HG02798 (cell line): Measurements from ENCODE around the gene CFL1.
"Not testable (repeated sequence)": the region's sequence is repeated elsewhere in the genome, so short reads cannot be mapped to it uniquely, and the experiment has no call there.

Experiments
- ATAC-seq: cut with Tn5 transposase; IDR thresholded peaks from one replicate; pipeline ENCODE4 v1.9.1; 2021; ENCODE audit warnings: mild to moderate bottlenecking; ENCODE audit not compliant: unreplicated experiment, poor library complexity

CFL1 gene

GRCh38 chr11:65857853-65858680 lies at the start of gene CFL1:
Gene CFL1, minus strand, starts transcription at chr11:65858180. Its CDS starts 81 bp downstream, at chr11:65858099.
- peak; percentile 57 for ATAC-seq

- no peak for ATAC-seq
Observed at GRCh38 chr11:65906602-65907001, 48.6 kb upstream of the CFL1 start.

DNA sequence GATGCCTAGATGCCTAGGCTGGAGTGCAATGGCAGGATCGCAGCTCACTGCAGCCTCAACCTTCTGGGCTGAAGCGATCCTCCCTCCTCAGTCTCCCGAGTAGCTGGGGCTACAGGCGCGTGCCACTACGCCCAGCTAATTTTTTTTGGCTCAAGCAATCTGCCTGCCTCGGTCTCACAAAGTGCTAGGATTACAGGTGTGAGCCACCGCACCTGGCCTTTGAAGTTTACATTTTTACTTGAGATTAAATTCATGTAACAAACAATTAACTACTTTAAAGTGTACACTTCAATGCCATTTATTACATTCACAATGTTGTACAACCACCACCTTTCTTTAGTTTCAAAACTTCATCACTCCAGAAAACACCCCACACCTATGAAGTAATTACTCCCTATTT lies 45.7 kb upstream of the CFL1 start:
- no peak for ATAC-seq

DNA sequence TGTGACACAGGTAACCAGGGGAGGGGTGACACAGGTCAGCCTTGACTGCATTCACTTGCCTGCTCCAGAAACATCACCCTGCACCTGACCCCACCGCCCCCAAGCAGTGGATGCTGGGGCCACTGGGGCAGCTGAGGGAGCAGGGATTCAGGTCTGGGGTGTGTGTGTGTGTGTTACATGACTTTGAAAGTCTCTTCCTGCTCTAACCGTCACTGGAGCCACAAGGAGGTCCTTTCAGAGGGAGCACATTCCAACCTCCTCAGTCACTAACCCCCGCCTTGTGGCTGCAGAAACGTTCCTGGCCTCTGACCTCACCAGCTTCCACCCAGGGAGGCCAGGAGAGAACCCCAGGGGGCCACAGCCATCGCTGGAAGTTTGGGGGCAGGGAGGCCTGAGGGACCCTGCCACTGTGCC lies 45.1 kb upstream of the CFL1 start:
- no peak for ATAC-seq

DNA sequence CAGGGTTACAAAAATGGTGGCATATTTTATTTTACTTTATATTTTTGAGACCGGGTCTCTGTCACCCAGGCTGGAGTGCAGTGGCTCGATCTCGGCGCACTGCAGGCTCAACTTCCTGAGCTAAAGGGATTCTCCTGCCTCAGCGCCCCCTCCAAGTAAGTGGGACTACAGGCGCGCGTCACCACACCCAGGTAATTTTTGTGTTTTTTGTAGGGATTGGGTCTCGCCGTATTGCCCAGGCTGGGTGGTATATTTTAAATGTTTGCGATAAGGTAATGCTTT lies 42.9 kb upstream of the CFL1 start:
- no peak for ATAC-seq

GRCh38 chr11:65900125-65900898 lies 42.3 kb upstream of the CFL1 start, which contains the start of gene FOSL1:
Gene FOSL1, minus strand, starts transcription at chr11:65900388. Its CDS starts 49 bp downstream, at chr11:65900339.
- ATAC-seq, result peak; percentile 86

GRCh38 chr11:65899356-65900124 lies 41.6 kb upstream of the CFL1 start:
- ATAC-seq, result peak; percentile 20

DNA sequence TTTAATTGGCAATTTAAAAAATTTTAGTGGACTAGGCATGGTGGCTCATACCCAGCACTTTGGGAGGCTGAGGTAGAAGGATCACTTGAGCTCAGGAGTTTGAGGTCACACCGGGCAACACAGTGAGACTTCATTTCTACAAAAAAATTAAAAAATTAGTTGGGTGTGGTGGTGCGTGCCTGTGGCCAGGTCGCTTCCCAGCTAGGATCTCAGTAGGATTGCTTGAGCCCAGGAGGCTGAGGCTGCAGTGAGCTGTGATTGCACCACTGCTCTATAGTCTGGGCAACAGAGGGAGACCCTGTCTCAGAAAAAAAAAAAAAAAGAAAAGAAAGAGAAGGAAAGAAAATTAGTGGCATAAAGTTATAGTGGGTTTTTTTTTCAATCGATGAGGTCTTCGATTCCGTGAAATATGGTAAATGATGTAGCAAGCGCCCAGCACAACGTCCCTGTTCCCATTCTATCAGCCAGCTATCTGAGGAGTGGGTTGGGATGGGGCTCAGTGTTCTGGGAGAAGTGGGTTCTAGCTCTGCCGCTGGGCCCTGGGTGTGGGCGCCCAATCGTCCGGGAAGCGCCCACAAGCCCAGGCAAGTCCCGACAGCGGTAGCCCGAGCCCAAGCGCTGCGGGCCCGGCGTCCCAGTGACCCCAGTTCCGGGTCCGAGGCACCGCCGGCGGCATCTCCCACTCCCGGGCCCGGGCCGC lies 40.8 kb upstream of the CFL1 start:
- no peak for ATAC-seq

- ATAC-seq, result no peak
Observed at GRCh38 chr11:65897020-65897471, 39.1 kb upstream of the CFL1 start.

- ATAC-seq, result no peak
Observed at GRCh38 chr11:65896034-65896999, 38.3 kb upstream of the CFL1 start.

GRCh38 chr11:65895482-65895981 lies 37.6 kb upstream of the CFL1 start:
- no peak for ATAC-seq

- no peak for ATAC-seq
Observed at GRCh38 chr11:65894034-65894591, 36.1 kb upstream of the CFL1 start.

DNA sequence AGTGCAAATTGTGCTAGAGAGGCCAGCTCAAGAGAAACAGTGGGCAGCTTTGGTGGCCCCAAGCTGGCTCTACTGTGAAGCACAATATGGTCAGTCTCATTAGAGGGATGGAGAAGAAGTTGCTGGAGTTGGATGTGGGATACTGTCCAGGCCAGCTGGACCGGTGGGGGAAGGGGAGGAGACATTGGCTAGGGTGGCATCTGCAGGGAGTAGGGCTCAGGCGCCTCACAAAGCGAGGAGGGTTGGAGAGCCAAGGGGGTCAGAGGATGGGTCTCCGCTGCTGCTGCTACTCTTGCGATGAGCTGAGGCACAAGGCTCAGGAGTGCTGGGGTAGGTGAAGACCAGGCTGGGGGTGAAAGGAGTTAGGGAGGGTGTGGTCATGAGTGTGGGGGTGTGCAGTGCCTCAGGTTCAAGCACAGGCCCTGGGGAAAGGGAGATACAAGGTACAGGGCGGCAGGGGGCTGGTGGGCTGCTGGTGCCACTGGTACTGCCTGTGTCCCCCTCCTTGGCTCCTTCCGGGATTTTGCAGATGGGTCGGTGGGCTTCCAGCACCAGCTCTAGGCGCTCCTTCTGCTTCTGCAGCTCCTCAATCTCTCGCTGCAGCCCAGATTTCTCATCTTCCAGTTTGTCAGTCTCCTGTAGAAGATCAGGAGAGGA lies 34.8 kb upstream of the CFL1 start:
- ATAC-seq, result no peak

DNA sequence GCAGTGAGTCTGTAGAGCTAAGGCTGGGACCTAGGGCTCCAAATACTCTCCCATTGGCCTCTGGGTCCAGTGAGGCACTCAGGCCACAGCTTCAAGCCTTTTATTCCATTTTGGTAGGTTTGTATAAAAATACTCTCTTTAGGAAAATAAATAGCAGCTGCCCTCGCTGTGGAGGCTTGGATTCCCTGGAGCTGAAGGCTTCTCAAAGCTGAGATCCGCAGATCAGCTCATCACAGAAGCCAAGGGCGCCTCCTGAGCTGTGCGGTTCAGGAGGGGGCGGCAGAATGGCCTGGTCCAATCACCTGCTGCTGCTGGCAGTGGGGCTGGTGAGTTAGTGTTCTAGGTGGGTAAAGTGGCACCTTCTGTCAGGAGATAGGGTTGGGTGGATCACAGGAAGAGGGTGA lies 34.2 kb upstream of the CFL1 start:
- ATAC-seq, result not testable (repeated sequence)

- no peak for ATAC-seq
Observed at GRCh38 chr11:65891219-65892136, 33.5 kb upstream of the CFL1 start.

- peak; percentile 68 for ATAC-seq
Observed at GRCh38 chr11:65890324-65891218, 32.6 kb upstream of the CFL1 start, which contains the start of gene CCDC85B. Gene CCDC85B, plus strand, starts transcription at chr11:65890673. Its CDS starts 111 bp downstream, at chr11:65890784.
